ENCODE results near the gene HOXD9. TPM values are rescaled to one million over a fixed set of nuclear protein-coding genes. Genes with fewer than 3 reads are reported as not detected.

The HOXD9 gene
- polyA plus RNA-seq, 1 experiment = not detected

DNA sequence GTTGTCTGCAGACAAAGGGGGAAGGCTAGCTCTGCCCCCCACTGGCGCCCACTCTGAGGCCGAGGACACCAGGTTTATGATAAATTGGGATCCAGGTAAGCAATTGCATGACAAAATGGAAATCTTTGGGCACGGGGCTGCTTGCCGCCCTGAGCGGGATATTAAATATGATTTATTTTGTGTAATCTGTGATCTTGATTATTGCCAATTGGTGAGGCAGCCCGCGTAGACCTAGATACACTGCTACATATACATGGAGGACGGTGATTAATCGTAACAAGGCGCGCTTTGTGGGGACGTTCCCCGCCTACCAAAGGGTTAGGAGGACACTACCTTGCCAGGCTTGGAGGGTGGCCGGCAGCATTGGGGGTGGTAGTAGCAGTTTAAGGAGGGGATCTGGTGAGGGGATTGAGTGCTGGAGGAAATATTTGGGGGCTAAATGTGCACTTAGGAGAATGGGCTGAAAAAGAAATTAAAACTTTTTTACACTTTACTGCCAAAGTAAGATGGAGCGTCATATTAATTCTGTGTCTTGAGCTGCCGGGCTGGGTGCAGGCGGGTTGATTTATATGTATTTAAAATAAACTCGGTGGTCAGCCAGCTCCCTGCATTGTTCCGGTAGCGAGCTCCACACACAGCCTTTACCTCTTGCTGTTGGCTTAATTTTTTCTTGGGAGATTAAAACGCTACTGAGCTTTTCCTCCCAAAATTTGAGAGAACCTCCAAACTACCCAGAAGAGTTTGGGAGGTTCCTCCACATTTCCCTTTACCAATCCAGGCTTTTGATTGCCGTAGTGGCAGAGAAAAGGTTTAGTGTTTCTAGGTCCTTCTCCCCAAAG is 38.7 kb downstream of the HOXD9 start:
- H3K27ac ChIP-seq (ENCODE audit: low read depth, low read length) = no peak overlapping the region
- ChIA-PET CTCF (interaction anchor here (0.5 to 1.9 kb wide), 4 partner anchors 20 to 394 kb away, joined by 3 to 6 read pairs (median 4); no protein-coding TSS in a partner anchor), POLR2A (no interaction called here)
- no peak overlapping the region for H3K4me3 ChIP-seq (ENCODE audit: low read depth, low read length)
- H3K27me3 ChIP-seq (ENCODE audit: control insufficient read depth, insufficient read depth, low read length) = peaks cover 96% of the 10 kb centered on the region
- TF ChIP-seq, protein P1, sequence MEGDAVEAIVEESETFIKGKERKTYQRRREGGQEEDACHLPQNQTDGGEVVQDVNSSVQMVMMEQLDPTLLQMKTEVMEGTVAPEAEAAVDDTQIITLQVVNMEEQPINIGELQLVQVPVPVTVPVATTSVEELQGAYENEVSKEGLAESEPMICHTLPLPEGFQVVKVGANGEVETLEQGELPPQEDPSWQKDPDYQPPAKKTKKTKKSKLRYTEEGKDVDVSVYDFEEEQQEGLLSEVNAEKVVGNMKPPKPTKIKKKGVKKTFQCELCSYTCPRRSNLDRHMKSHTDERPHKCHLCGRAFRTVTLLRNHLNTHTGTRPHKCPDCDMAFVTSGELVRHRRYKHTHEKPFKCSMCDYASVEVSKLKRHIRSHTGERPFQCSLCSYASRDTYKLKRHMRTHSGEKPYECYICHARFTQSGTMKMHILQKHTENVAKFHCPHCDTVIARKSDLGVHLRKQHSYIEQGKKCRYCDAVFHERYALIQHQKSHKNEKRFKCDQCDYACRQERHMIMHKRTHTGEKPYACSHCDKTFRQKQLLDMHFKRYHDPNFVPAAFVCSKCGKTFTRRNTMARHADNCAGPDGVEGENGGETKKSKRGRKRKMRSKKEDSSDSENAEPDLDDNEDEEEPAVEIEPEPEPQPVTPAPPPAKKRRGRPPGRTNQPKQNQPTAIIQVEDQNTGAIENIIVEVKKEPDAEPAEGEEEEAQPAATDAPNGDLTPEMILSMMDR (IDR thresholded peaks at IDR 0.05; ENCODE audit: low read depth, low read length) = no peak
- H3K9me3 ChIP-seq (ENCODE audit: control insufficient read depth, insufficient read depth, low read length) = peaks cover 12% of the 10 kb centered on the region; the same call in 1 of the 2 replicates
- no peak for DNase-seq (ENCODE audit: low read depth, low spot score)

GRCh38 chr2:176161825-176162626 is 39.5 kb downstream of the HOXD9 start:
- H3K27ac ChIP-seq (ENCODE audit: low read depth, low read length) = no peak overlapping the region
- TF ChIP-seq, protein P1 (IDR thresholded peaks at IDR 0.05; ENCODE audit: low read depth, low read length) = no peak
- ChIA-PET CTCF (interaction anchor here (0.5 to 1.9 kb wide), 4 partner anchors 21 to 393 kb away, joined by 3 to 6 read pairs (median 4); no protein-coding TSS in a partner anchor), POLR2A (no interaction called here)
- peaks cover 9% of the 10 kb centered on the region; the same call in 1 of the 2 replicates for H3K9me3 ChIP-seq (ENCODE audit: control insufficient read depth, insufficient read depth, low read length)
- DNase-seq (ENCODE audit: low read depth, low spot score) = no peak
- H3K27me3 ChIP-seq (ENCODE audit: control insufficient read depth, insufficient read depth, low read length) = peaks cover 94% of the 10 kb centered on the region
- H3K4me3 ChIP-seq (ENCODE audit: low read depth, low read length) = no peak overlapping the region

DNA sequence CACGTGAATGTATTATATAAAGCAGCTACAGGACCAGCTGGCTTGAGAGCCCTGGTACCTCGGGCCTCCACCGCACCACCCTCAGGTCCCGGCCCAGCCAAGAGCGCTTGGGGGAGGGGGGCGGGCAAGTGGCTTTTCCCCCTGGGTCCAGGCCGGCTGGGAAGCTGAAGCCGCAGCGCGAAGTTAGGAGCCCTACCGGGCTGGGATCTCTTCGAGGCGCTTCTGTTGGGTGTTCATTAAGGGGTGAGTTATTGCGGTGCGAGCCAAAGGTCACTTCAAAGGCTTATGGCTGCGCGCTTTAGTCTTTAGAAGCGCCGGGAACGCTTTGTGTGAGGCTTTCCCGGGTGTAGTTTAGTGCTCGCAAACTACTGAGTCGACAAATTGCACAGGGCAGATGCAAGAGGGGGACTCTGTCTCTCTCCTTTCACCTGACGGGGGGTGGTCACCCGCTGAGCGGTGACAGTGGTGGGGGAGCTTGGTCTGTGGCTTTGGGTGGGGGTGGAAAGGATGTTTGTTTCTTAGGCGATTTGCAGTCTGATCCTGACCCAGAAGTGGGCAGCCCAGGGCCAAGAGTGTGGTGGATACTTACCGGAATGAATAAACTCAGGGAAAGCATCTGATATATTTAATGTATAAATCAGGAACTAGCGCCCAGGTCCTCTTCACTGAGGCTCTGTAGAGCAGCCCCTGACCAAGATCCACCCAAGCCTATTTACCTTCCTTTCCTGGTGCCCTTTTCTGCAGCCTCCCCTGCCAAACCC is 40.6 kb downstream of the HOXD9 start:
- peaks cover 86% of the 10 kb centered on the region for H3K27me3 ChIP-seq (ENCODE audit: control insufficient read depth, insufficient read depth, low read length)

GRCh38 chr2:176163672-176164056 is 41.1 kb downstream of the HOXD9 start:
- no peak for DNase-seq (ENCODE audit: low read depth, low spot score)
- peaks cover 82% of the 10 kb centered on the region for H3K27me3 ChIP-seq (ENCODE audit: control insufficient read depth, insufficient read depth, low read length)
- H3K27ac ChIP-seq (ENCODE audit: low read depth, low read length) = no peak overlapping the region
- H3K4me3 ChIP-seq (ENCODE audit: low read depth, low read length) = no peak overlapping the region
- TF ChIP-seq, protein P1 (IDR thresholded peaks at IDR 0.05; ENCODE audit: low read depth, low read length) = no peak
- ChIA-PET POLR2A (no interaction called here), CTCF (no interaction called here)
- H3K9me3 ChIP-seq (ENCODE audit: control insufficient read depth, insufficient read depth, low read length) = peaks cover 3% of the 10 kb centered on the region; the same call in 1 of the 2 replicates

More for the DNA sequence above, 40.6 kb downstream of the HOXD9 start:
- Histone ChIP-seq H3K4me3 (ENCODE audit: low read depth, low read length) (no peak overlapping the region), H3K9me3 (ENCODE audit: control insufficient read depth, insufficient read depth, low read length) (peaks cover 3% of the 10 kb centered on the region; the same call in 1 of the 2 replicates), H3K27ac (ENCODE audit: low read depth, low read length) (no peak overlapping the region)
- ChIA-PET POLR2A (no interaction called here), CTCF (interaction anchor here (0.9 to 1.9 kb wide), 3 partner anchors 22 to 489 kb away, joined by 3 to 6 read pairs (median 4); no protein-coding TSS in a partner anchor)
- TF ChIP-seq, protein P1 (IDR thresholded peaks at IDR 0.05; ENCODE audit: low read depth, low read length) = no peak
- DNase-seq (ENCODE audit: low read depth, low spot score) = no peak

Data from AG04450 (cell line).